IPS-18c (cell line): ENCODE data around the gene MKRN3.
"Not testable (repeated sequence)": the region's sequence is repeated elsewhere in the genome, so short reads cannot be mapped to it uniquely, and the experiment has no call there.

ENCODE experiments used
- H3K4me3 ChIP-seq: 2 replicates; pipeline ENCODE4 v1.7.0; 2013; ENCODE audit warnings: low read depth, mild to moderate bottlenecking, low read length, moderate library complexity; ENCODE audit not compliant: insufficient read depth
- H3K9me3 ChIP-seq: one replicate; pipeline ENCODE4 v1.6.1; 2013; ENCODE audit warnings: mild to moderate bottlenecking, low read length, moderate library complexity; ENCODE audit not compliant: control insufficient read depth, insufficient read depth

MKRN3 gene

DNA sequence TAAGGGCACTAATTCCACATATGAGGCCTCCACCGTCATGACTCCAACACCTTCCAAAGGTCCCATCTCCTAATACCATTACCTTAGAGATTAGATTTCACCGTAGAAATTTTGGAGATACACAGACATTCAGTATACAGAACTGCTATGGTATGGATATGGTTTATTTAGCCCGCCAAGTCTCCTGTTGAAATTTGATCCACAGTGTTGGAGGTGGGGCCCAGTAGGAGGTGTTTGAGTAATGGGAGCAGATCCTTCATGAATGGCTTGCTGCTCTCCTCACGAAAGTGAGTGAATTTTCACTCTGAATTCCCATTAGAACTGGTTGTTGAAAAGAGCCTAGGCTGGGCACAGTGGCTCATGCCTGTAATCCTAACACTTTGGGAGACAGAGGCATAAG lies 7.4 kb downstream of the MKRN3 start:
- peaks cover 3% of the 10 kb centered on the region for H3K9me3 ChIP-seq

DNA sequence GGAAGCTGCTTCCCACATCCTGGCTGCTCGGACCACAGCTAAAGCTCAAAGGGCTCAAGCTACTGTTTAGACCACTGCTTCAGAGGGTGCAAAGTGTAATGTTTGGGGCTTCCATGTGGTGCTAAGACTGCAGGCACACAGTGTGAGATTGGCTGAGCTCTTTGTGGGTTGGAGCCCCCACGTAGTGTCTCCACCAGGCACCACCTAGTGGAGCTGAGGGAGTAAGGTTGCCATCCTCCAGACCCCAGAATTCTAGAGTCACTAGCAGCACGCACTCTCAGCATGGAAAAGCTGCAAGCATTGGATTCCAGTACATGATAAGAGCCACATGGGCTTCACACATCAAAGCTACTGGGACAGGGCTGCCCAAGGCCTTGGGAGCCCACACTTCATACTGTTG lies 9.3 kb downstream of the MKRN3 start:
- no peak overlapping the region for H3K4me3 ChIP-seq
- H3K9me3 ChIP-seq = peaks cover 3% of the 10 kb centered on the region

More for the DNA sequence above, 7.4 kb downstream of the MKRN3 start:
- H3K4me3 ChIP-seq = no peak overlapping the region

DNA sequence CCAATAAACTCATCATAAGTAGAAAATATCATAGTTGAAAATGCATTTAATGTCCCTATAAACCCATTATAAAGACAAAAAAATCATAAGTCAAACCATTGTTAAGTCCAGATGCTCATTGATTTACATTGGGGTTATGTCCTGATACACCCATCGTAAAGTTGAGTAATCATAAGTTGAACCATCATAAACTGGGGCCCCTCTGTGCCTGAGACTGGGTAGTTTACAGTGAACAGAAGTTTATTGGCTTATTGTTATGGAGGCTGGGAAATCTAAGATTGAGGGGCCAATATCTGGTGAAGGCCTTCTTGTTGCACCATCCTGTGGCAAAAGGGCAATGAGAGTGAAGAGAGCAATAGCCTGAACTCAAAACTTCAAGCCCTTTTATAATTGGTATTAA lies 10.6 kb downstream of the MKRN3 start:
- Histone ChIP-seq H3K4me3 (no peak overlapping the region), H3K9me3 (peaks cover 3% of the 10 kb centered on the region)

DNA sequence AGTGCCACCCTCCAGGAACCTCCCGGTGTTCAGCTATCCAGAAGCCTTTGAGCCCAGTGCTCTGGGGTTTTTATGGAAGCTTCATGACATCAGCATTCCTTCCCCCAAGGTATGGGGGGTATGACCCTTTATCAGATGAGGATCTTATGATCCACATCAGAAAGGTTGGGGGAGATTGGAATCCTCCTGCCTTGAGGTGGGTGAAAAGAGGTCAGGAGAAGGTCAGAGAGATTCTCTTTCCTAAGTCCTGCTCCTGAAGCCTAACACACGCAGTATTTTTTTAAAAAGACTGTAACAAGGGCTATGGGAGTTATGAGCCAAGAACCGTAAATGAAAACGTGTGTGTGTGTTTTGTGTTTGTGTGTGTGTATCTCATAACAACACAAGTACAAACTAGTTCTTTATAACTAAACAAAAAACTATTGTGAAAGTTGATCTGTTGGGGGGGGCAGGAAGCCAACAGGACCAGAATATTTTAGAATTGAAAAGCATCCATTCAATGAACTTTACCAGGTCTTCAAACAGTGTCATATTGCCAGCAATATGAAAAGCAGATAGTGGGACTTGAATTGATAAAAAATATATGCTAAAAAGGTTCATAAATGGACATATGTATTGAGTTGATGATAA lies 13.2 kb downstream of the MKRN3 start:
- peaks cover 3% of the 10 kb centered on the region for H3K9me3 ChIP-seq
- H3K4me3 ChIP-seq = no peak overlapping the region

DNA sequence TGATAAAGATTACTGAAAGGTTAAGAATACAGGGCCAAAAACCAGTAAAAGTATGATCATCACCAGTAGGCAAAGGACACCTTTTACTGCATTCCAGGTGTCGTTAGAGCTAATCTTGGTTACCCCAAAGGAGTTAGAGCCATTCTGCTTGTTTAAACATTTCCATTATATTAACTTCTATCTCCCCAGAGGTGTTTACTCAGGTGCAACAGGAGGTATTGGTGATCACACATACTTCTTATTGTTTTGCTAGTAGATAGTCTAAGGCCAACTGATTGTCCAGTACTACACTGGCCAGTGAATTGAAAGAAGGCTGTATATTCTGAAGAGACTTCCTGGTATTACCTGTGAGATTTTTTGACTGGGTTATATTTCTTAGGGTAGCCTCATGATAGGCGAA lies 22.8 kb downstream of the MKRN3 start:
- H3K9me3 ChIP-seq = peaks cover 9% of the 10 kb centered on the region
- H3K4me3 ChIP-seq = no peak overlapping the region

DNA sequence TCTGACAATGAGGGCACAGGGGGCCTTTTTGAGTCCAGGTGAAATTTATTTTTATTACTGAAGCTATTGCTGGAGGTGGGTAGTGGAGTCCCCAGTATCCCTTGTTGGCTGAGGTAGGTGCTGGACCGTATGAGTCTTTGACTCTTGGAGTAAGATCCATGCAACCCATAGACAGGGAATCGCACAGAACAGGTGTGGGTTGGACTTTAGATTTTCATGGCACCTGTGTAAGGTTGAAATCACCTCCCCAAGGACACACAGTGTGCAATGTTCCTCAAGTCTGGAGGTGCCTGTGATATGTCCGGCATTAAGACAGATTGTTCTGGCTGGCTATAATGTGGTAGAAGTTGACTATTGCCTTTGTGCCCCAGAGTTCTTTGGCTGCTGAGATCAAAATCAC lies 23.5 kb downstream of the MKRN3 start:
- Histone ChIP-seq H3K4me3 (no peak overlapping the region), H3K9me3 (peaks cover 9% of the 10 kb centered on the region)

DNA sequence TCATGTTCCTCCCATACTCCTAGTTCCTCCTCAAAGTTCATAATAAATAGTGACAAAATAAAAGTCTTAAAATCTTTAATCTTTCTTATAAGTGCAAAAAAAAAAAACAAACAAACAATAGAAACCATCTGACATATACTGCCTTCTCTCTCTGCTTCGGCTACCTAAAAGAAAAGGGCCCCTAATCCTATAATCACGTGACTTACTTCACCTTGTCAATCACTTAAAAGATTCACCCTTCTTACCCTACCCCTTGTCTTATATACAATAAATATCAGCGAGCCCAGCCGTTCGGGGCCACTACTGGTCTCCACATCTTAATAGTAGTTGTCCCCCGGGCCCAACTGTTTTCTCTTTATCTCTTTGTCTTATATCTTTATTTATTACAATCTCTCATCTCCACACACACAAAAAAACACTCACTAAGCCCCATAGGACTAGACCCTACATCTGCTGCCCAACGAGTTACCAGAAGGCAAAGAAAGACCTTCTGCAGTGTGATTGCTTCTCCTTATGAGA lies 28.8 kb downstream of the MKRN3 start:
- H3K4me3 ChIP-seq = no peak overlapping the region

DNA sequence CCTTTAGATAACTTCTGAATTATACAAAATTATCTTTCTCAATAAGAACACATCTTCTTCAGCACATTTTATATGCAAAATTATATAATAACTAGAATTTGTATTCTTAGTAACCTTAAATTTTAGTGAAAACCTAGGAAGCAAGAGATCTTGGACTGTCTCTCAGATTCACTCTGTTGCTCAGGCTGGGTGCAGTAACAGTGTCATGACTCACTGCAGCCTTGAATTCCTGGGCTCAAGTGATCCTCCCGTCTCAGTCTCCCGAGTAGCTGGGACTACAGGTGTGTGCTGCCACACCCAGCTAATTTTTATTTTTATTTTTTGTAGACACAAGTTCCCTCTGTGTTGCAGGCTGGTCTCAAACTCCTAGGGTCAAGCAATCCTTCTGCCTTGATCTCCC lies 29.9 kb downstream of the MKRN3 start:
- Histone ChIP-seq H3K4me3 (no peak overlapping the region), H3K9me3 (peaks cover 8% of the 10 kb centered on the region)

More for the DNA sequence above, 28.8 kb downstream of the MKRN3 start:
- peaks cover 9% of the 10 kb centered on the region for H3K9me3 ChIP-seq

DNA sequence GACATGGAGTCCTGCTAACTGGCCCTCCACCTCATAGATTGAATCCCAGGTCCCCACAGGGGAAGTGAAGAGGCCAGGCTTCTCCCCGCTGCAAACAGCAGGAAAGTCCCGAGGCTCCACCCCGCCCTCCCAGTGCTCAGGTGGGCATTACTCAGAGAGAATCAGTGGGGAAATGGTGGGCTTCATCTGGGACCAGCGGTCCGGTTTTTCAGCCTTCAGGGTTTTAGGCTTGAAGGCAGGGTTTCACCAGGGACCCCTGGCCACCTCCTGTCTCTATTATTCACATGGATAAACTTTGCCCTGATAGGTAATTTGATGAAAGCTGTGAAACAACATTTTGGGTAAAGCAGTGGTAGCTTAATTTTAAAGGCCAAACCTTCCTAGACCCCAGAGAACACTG lies 31.3 kb downstream of the MKRN3 start:
- Histone ChIP-seq H3K9me3 (peaks cover 10% of the 10 kb centered on the region), H3K4me3 (no peak overlapping the region)

DNA sequence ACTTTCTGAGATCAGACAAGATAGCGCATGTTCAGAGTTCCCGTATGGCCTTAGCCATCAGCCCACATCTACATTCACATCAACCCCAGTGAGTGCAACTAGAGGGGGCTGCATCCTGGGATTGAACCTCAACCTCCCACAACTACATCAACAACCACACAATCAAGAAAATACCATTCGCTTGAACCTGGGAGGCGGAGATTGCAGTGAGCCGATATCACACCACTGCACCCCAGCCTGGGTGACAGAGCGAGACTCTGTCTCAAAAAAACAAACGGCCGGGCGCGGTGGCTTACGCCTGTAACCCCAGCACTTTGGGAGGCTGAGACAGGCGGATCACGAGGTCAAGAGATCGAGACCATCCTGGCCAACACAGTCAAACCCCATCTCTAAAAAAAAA lies 31.8 kb downstream of the MKRN3 start:
- H3K9me3 ChIP-seq = not testable (repeated sequence)

DNA sequence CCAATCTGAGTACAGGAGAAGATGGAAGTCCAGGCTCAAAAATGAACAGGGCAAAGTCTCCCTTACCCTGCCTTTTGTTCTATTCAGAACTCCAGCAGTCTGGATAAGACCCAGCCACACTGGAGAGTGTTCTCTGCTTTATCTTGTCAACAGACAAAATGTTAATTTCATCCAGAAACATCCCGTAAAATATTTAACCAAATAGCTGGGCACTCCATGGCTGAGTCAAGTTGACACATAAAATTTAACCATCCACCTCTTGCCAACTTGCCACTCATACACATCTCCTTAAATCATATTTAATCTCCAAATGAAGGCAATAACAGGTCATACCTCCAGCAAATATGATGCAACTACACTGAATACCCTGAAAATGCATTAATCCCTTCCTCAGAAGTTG lies 33.6 kb downstream of the MKRN3 start:
- H3K9me3 ChIP-seq = peaks cover 12% of the 10 kb centered on the region
- no peak overlapping the region for H3K4me3 ChIP-seq

More for the DNA sequence above, 31.8 kb downstream of the MKRN3 start:
- H3K4me3 ChIP-seq = not testable (repeated sequence)

DNA sequence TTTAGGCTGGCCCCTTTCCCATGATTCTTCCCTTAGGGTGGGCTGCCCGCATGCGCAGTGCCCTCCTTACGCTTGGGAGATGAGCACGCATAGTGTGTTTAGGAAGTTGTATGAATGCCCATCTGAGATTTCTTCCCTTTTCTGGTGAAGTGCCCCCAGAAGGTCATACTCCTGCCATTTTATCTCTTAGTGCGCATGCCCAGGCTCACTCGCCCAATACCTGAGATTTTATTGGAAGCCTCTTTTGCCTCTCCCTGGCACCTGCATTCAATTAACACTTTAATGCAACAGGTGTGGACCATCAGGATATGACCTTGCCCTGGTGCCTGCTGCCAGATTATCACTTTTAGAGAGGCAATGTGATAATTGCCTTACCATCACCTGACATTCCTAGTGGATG lies 36.6 kb downstream of the MKRN3 start:
- H3K4me3 ChIP-seq = no peak overlapping the region
- peaks cover 10% of the 10 kb centered on the region for H3K9me3 ChIP-seq

DNA sequence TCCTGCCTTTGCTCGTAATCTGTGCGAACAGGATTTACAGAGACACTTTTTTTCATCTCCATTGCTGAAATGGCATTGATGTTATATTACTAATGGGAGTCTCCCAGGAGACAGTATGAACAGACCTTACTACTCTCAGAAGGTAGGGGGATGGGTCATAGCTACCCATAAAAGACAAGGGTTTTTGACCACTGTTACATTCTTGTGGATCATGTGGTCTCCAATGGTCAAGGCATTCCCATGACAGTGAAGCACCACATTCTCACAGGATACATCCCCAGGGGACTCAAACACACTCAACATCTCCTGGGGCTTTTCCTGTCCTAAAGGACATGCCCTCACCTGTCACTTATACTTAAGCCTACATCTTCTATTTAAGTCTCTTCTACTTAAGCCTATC lies 40.8 kb downstream of the MKRN3 start:
- Histone ChIP-seq H3K9me3 (peaks cover 4% of the 10 kb centered on the region), H3K4me3 (no peak overlapping the region)

DNA sequence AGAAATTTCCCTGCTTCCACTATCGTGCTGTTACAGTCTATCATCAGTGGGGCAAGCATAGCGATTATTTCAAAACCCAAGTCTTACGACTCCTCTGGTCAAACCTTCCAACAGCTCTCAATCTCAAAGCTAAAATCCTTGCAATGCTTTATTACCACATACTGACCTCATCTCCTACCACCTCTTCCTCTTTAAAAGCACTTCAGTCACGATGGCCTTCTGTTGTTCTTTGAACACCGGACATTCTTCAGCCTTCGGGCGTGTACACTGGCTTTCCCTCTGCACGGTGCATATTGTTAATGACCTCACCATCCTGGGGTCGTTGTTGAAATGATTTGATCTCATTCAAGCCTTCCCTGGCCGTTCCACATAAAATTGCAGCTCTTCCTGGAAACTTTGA lies 51.1 kb downstream of the MKRN3 start:
- Histone ChIP-seq H3K9me3 (peaks cover 2% of the 10 kb centered on the region), H3K4me3 (no peak overlapping the region)
